SU-DHL-6 (cell line): Measurements from ENCODE around the gene PNMA8C.

Experiments used
- EZH2phosphoT487 ChIP-seq: fragments of 200-600 bp; sonication (generic), shearing (Covaris generic); conservative IDR thresholded peaks from 2 replicates; pipeline ENCODE4 v1.6.1; 2018; ENCODE audit warnings: mild to moderate bottlenecking, antibody characterized with exemption, low read length, moderate library complexity, mixed read lengths
- TF ChIP-seq, protein P1 (sequence below): fragments of 200-600 bp; sonication (generic); IDR thresholded peaks from one replicate; pipeline ENCODE4 v1.5.1; 2017; ENCODE audit warnings: antibody characterized with exemption, mild to moderate bottlenecking, low read length, moderate library complexity; ENCODE audit not compliant: insufficient read depth, poor library complexity, severe bottlenecking

DNA sequence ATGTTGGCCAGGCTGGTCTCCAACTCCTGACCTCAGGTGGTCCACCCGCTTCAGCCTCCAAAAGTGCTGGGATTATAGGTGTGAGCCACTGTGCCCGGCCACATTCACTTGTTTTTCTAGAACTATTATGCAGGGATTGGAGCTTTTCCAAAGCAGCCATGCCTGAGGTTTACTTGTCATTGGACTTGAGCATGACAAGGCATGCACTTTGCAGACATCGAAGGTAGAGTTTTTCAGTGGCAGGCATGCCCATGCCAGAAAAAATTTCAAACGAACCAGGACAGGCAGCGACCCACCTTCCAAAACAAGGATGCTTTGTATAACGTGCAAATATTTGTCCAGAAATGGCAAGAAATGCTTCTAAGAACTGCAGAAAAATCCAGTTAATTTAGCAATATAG, 24.9 kb upstream of the PNMA8C start:
- TF ChIP-seq, protein P1, sequence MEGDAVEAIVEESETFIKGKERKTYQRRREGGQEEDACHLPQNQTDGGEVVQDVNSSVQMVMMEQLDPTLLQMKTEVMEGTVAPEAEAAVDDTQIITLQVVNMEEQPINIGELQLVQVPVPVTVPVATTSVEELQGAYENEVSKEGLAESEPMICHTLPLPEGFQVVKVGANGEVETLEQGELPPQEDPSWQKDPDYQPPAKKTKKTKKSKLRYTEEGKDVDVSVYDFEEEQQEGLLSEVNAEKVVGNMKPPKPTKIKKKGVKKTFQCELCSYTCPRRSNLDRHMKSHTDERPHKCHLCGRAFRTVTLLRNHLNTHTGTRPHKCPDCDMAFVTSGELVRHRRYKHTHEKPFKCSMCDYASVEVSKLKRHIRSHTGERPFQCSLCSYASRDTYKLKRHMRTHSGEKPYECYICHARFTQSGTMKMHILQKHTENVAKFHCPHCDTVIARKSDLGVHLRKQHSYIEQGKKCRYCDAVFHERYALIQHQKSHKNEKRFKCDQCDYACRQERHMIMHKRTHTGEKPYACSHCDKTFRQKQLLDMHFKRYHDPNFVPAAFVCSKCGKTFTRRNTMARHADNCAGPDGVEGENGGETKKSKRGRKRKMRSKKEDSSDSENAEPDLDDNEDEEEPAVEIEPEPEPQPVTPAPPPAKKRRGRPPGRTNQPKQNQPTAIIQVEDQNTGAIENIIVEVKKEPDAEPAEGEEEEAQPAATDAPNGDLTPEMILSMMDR: no peak
- TF ChIP-seq EZH2phosphoT487: no peak
